ENCODE results near the gene NRIP1. TPM values are rescaled to one million over a fixed set of nuclear protein-coding genes. Genes with fewer than 3 reads are reported as not detected.

NRIP1 gene
- total RNA-seq, 2 donors from 2014 or later: 29.9 to 35.9 TPM

DNA sequence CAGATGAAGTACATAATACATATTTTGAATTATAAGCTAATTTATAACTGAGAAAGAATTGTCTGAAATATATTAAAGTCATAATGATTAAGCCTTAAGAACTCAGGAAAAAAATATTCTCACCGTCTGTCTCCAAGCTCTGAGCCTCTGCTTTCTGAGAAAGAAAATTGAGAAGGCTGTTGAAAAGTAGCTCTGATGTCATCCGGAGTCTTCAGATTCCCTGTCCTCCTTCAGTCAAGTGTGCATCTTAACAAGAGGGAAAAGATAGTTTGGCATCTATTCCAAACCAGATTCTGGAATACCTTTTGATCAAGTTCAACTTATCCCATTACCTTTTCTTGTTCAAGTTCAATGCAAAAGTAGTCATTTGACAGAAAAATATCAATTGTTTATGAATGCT, 50.6 kb downstream of the NRIP1 start:
- peaks cover 3% of the 10 kb centered on the region for H3K4me1 Mint-ChIP-seq

DNA sequence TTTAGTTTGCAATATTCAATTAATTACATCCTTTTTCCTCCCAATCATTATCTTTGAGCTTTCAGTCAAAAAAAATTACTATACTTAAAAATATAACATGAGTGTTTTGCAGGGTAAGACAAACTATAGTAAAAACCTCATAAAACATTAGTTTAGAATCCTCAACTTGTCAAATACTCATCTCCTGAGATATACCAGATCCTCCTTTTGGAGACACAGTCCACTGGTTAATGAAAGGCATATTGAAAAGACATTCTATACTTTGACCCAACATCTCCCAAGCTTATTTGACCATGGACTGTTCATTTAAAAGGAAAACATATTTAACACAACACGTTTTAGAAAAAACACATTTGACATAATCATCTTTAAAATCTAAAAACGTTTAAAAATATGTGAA, 52.8 kb downstream of the NRIP1 start:
- Histone ChIP-seq H3K4me1 (ENCODE audit: control insufficient read depth, insufficient read depth, low read length) (no peaks in the 10 kb centered on the region), H3K9me3 (ENCODE audit: control insufficient read depth, low read length) (no peaks in the 10 kb centered on the region), H3K4me3 (ENCODE audit: low read length) (no peak overlapping the region), H3K36me3 (ENCODE audit: control insufficient read depth, insufficient read depth, low read length) (peaks cover 18% of the 10 kb centered on the region), H3K27ac (ENCODE audit: low read depth, low read length) (no peak overlapping the region), H3K27me3 (ENCODE audit: control insufficient read depth, insufficient read depth, low read length, poor library complexity, severe bottlenecking) (no peaks in the 10 kb centered on the region), H3K9ac (ENCODE audit: extremely low read depth, low read length, poor library complexity, severe bottlenecking) (no peak overlapping the region)
- H3K27me3 Mint-ChIP-seq (ENCODE audit: insufficient read depth): no peaks in the 10 kb centered on the region
- WGBS, 2 experiments (ENCODE audit: insufficient coverage in 1 of 2, insufficient read length in 1 of 2): 89% methylated on average over 1 of the region's 2 CpGs; no CpG with 5 or more reads in 1 of the 2 experiments
- peaks cover 3% of the 10 kb centered on the region for H3K4me1 Mint-ChIP-seq
- DNase-seq: no peak
- H3K4me3 Mint-ChIP-seq: no peak overlapping the region
- H3K9me3 Mint-ChIP-seq: no peaks in the 10 kb centered on the region
- H3K27ac Mint-ChIP-seq: no peak overlapping the region
- peaks cover 18% of the 10 kb centered on the region for H3K36me3 Mint-ChIP-seq (ENCODE audit: low read depth)
- TF ChIP-seq, protein P1, sequence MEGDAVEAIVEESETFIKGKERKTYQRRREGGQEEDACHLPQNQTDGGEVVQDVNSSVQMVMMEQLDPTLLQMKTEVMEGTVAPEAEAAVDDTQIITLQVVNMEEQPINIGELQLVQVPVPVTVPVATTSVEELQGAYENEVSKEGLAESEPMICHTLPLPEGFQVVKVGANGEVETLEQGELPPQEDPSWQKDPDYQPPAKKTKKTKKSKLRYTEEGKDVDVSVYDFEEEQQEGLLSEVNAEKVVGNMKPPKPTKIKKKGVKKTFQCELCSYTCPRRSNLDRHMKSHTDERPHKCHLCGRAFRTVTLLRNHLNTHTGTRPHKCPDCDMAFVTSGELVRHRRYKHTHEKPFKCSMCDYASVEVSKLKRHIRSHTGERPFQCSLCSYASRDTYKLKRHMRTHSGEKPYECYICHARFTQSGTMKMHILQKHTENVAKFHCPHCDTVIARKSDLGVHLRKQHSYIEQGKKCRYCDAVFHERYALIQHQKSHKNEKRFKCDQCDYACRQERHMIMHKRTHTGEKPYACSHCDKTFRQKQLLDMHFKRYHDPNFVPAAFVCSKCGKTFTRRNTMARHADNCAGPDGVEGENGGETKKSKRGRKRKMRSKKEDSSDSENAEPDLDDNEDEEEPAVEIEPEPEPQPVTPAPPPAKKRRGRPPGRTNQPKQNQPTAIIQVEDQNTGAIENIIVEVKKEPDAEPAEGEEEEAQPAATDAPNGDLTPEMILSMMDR (conservative IDR thresholded peaks at IDR 0.05): no peak

More for the DNA sequence above, 50.6 kb downstream of the NRIP1 start:
- H3K27ac ChIP-seq (ENCODE audit: low read depth, low read length): no peak overlapping the region
- H3K4me1 ChIP-seq (ENCODE audit: control insufficient read depth, insufficient read depth, low read length): no peaks in the 10 kb centered on the region
- no peak overlapping the region for H3K27ac Mint-ChIP-seq
- H3K36me3 Mint-ChIP-seq (ENCODE audit: low read depth): peaks cover 8% of the 10 kb centered on the region
- H3K27me3 ChIP-seq (ENCODE audit: control insufficient read depth, insufficient read depth, low read length, poor library complexity, severe bottlenecking): no peaks in the 10 kb centered on the region
- H3K4me3 ChIP-seq (ENCODE audit: low read length): no peak overlapping the region
- peaks cover 15% of the 10 kb centered on the region for H3K36me3 ChIP-seq (ENCODE audit: control insufficient read depth, insufficient read depth, low read length)
- H3K9me3 Mint-ChIP-seq: no peaks in the 10 kb centered on the region
- no peaks in the 10 kb centered on the region for H3K9me3 ChIP-seq (ENCODE audit: control insufficient read depth, low read length)
- no peaks in the 10 kb centered on the region for H3K27me3 Mint-ChIP-seq (ENCODE audit: insufficient read depth)
- DNase-seq: no peak
- H3K4me3 Mint-ChIP-seq: no peak overlapping the region
- no peak overlapping the region for H3K9ac ChIP-seq (ENCODE audit: extremely low read depth, low read length, poor library complexity, severe bottlenecking)
- TF ChIP-seq, protein P1 (conservative IDR thresholded peaks at IDR 0.05): no peak
- 93 to 95% methylated on average over 2 of the region's 2 CpGs for WGBS, 2 experiments (ENCODE audit: insufficient coverage in 1 of 2, insufficient read length in 1 of 2)

DNA sequence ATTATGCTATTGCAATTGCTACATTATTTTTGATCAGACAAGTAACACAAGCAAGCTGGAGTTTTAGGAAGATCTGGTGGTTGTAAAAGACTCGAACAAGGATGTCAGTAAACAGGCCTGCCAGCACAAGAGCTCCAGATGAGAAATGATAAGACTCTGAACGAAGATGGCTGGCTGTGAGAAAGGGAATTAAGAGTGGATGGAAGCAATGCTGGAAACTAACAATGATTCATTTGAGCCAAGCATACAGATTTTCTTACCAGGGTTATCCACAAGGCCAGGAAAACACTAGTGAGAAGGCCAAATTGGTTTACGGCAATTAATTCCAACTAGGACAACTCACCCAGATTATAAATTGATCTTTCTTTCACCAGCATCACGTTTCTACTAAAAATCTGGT, 54.2 kb downstream of the NRIP1 start:
- peaks cover 18% of the 10 kb centered on the region for H3K36me3 Mint-ChIP-seq (ENCODE audit: low read depth)
- TF ChIP-seq, protein P1 (conservative IDR thresholded peaks at IDR 0.05): no peak
- no peak overlapping the region for H3K4me3 Mint-ChIP-seq
- no peak overlapping the region for H3K27ac ChIP-seq (ENCODE audit: low read depth, low read length)
- peaks cover 18% of the 10 kb centered on the region for H3K36me3 ChIP-seq (ENCODE audit: control insufficient read depth, insufficient read depth, low read length)
- H3K4me1 Mint-ChIP-seq: peaks cover 14% of the 10 kb centered on the region
- H3K4me1 ChIP-seq (ENCODE audit: control insufficient read depth, insufficient read depth, low read length): peaks cover under 1% of the 10 kb centered on the region
- DNase-seq: no peak
- 93 to 94% methylated on average over 3 of the region's 4 CpGs for WGBS, 2 experiments (ENCODE audit: insufficient coverage in 1 of 2, insufficient read length in 1 of 2)
- H3K27me3 Mint-ChIP-seq (ENCODE audit: insufficient read depth): no peaks in the 10 kb centered on the region
- no peak overlapping the region for H3K9ac ChIP-seq (ENCODE audit: extremely low read depth, low read length, poor library complexity, severe bottlenecking)
- no peaks in the 10 kb centered on the region for H3K9me3 Mint-ChIP-seq
- no peaks in the 10 kb centered on the region for H3K27me3 ChIP-seq (ENCODE audit: control insufficient read depth, insufficient read depth, low read length, poor library complexity, severe bottlenecking)
- no peak overlapping the region for H3K4me3 ChIP-seq (ENCODE audit: low read length)
- H3K27ac Mint-ChIP-seq: no peak overlapping the region
- no peaks in the 10 kb centered on the region for H3K9me3 ChIP-seq (ENCODE audit: control insufficient read depth, low read length)
